CD4-positive, alpha-beta T cell treated with Interleukin-17A for 1 hour (primary cell): ENCODE measurements around the gene LCN1.
"Not testable (repeated sequence)": the region's sequence is repeated elsewhere in the genome, so short reads cannot be mapped to it uniquely, and the experiment has no call there.

Experiments used
- DNase-seq: peaks from one replicate; pipeline ENCODE4 v3.0.0-alpha.2; 2020

The LCN1 gene

GRCh38 chr9:135549478-135550343 lies 28.5 kb downstream of the LCN1 start:
- DNase-seq: not testable (repeated sequence)

- DNase-seq: no peak
These were observed 29.2 kb downstream of the LCN1 start for GRCh38 chr9:135550344-135550918.

GRCh38 chr9:135551031-135551430 lies 29.8 kb downstream of the LCN1 start:
- DNase-seq: no peak

GRCh38 chr9:135551456-135551855 lies 30.2 kb downstream of the LCN1 start:
- no peak for DNase-seq

- no peak for DNase-seq
These were observed 30.9 kb downstream of the LCN1 start for GRCh38 chr9:135552021-135552697.

GRCh38 chr9:135552698-135553171 lies 31.5 kb downstream of the LCN1 start:
- no peak for DNase-seq

- DNase-seq: no peak
These were observed 33.5 kb downstream of the LCN1 start for GRCh38 chr9:135554718-135555117.

GRCh38 chr9:135555203-135555602 lies 34.0 kb downstream of the LCN1 start:
- DNase-seq: no peak

GRCh38 chr9:135555910-135556309 lies 34.7 kb downstream of the LCN1 start:
- no peak for DNase-seq

- no peak for DNase-seq
These were observed 38.4 kb downstream of the LCN1 start for GRCh38 chr9:135559606-135560005.

- no peak for DNase-seq
These were observed 40.4 kb downstream of the LCN1 start, which contains the start of gene PAEP for GRCh38 chr9:135561391-135562234. Gene PAEP (plus strand): TSS chr9:135561756.

GRCh38 chr9:135562235-135562745 lies 41.0 kb downstream of the LCN1 start:
- DNase-seq: no peak

GRCh38 chr9:135563039-135563476 lies 41.8 kb downstream of the LCN1 start:
- no peak for DNase-seq

- DNase-seq: no peak
These were observed 42.6 kb downstream of the LCN1 start for GRCh38 chr9:135563858-135564257.

- no peak for DNase-seq
These were observed 43.9 kb downstream of the LCN1 start for GRCh38 chr9:135565141-135565628.

- DNase-seq: no peak
These were observed 44.4 kb downstream of the LCN1 start for GRCh38 chr9:135565636-135566035.

- DNase-seq: no peak
These were observed 45.3 kb downstream of the LCN1 start for GRCh38 chr9:135566552-135566951.

- DNase-seq: no peak
These were observed 46.1 kb downstream of the LCN1 start for GRCh38 chr9:135567311-135567710.

- DNase-seq: no peak
These were observed 46.8 kb downstream of the LCN1 start for GRCh38 chr9:135568026-135568425.

- no peak for DNase-seq
These were observed 49.2 kb downstream of the LCN1 start for GRCh38 chr9:135570456-135570855.

- no peak for DNase-seq
These were observed 51.0 kb downstream of the LCN1 start for GRCh38 chr9:135572233-135572632.

- no peak for DNase-seq
These were observed 51.9 kb downstream of the LCN1 start for GRCh38 chr9:135573124-135573523.
